OCI-LY3 (cell line): ENCODE results near the gene SLC1A5.

ENCODE experiments used
- H2AFZ ChIP-seq: fragments of 200-600, 300-600 bp; shearing (Covaris generic); 2 replicates; pipeline ENCODE4 v1.6.0; 2014; ENCODE audit warnings: antibody characterized with exemption, low read depth, low read length
- H3K27ac ChIP-seq: fragments of 200-600, 300-600 bp; sonication (generic); 2 replicates; pipeline ENCODE4 v1.5.1; 2014; ENCODE audit warnings: mild to moderate bottlenecking, low read length, moderate library complexity, mixed read lengths
- H3K27me3 ChIP-seq: fragments of 200-600, 300-600 bp; sonication (generic); 2 replicates; pipeline ENCODE4 v1.6.1; 2014; ENCODE audit warnings: low read depth, low read length, mixed read lengths
- H3K36me3 ChIP-seq: fragments of 200-600, 300-600 bp; sonication (generic); replicated peaks from 2 replicates; pipeline ENCODE3; 2014; ENCODE audit warnings: low read depth, low read length, mixed read lengths
- H3K4me1 ChIP-seq: fragments of 300-600, 200-600 bp; sonication (generic); 2 replicates; pipeline ENCODE4 v1.6.1; 2014; ENCODE audit warnings: low read length, mixed read lengths
- H3K4me2 ChIP-seq: fragments of 200-600, 300-600 bp; sonication (generic); 2 replicates; pipeline ENCODE4 v1.6.1; 2014; ENCODE audit warnings: low read length, mixed read lengths
- H3K4me3 ChIP-seq: fragments of 300-600, 200-600 bp; sonication (generic); 2 replicates; pipeline ENCODE4 v1.5.1; 2014; ENCODE audit warnings: antibody characterized with exemption, mild to moderate bottlenecking, low read length, moderate library complexity
- H3K79me2 ChIP-seq: fragments of 300-600, 200-600 bp; shearing (Covaris generic); 2 replicates; pipeline ENCODE4 v1.6.1; 2014; ENCODE audit warnings: mild to moderate bottlenecking, low read length, mixed read lengths
- H3K9ac ChIP-seq: fragments of 300-600, 200-600 bp; shearing (Covaris generic); 2 replicates; pipeline ENCODE4 v1.6.0; 2014; ENCODE audit warnings: mild to moderate bottlenecking, low read length, moderate library complexity
- H3K9me3 ChIP-seq: fragments of 200-600, 300-600 bp; shearing (Covaris generic); 2 replicates; pipeline ENCODE4 v1.6.1; 2014; ENCODE audit warnings: low read length, mixed read lengths; ENCODE audit not compliant: insufficient read depth
- H4K20me1 ChIP-seq: fragments of 200-600, 300-600 bp; sonication (generic); 2 replicates; pipeline ENCODE4 v1.6.1; 2016; ENCODE audit warnings: low read length, mixed read lengths; ENCODE audit not compliant: insufficient read depth
- EZH2phosphoT487 ChIP-seq: fragments of 200-600 bp; shearing (Covaris generic); IDR thresholded peaks from 2 replicates; pipeline ENCODE4 v1.6.1; 2018; ENCODE audit warnings: antibody characterized with exemption, mixed run types, low read depth
- TF ChIP-seq, protein P1 (sequence below): fragments of 200-600, 300-600 bp; sonication (generic); IDR thresholded peaks from 2 replicates; pipeline ENCODE4 v1.5.1; 2014; ENCODE audit warnings: antibody characterized with exemption, low read length, low read depth

The SLC1A5 gene

DNA sequence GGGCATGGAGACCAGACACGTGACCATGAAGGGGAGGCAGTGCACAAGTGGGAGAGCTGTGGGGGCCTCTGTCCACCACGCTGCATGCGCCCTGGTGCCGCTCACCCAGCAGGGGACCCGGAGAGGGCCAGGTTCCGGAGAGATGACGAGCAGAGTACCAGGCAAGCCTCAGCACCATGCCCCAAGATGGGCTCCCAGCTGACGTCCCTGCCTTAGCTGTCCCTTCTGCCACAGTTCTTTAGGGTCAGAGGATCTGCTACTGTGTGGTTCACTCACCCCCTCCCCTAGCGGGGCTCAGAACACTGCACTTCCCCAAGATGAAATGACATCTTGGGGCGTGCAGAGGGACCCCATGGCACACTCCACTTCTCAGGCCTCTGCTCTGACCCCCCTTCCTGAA, 61.8 kb downstream of the SLC1A5 start:
- Histone ChIP-seq H3K4me1 (no peaks in the 10 kb centered on the region), H3K9ac (no peak overlapping the region), H3K36me3 (peaks cover 83% of the 10 kb centered on the region), H3K9me3 (no peaks in the 10 kb centered on the region), H3K27ac (no peak overlapping the region), H3K79me2 (peaks cover 24% of the 10 kb centered on the region), H3K27me3 (no peaks in the 10 kb centered on the region), H2AFZ (no peak overlapping the region), H4K20me1 (peaks cover 38% of the 10 kb centered on the region), H3K4me2 (no peak overlapping the region), H3K4me3 (no peak overlapping the region)
- TF ChIP-seq EZH2phosphoT487: no peak
- TF ChIP-seq, protein P1, sequence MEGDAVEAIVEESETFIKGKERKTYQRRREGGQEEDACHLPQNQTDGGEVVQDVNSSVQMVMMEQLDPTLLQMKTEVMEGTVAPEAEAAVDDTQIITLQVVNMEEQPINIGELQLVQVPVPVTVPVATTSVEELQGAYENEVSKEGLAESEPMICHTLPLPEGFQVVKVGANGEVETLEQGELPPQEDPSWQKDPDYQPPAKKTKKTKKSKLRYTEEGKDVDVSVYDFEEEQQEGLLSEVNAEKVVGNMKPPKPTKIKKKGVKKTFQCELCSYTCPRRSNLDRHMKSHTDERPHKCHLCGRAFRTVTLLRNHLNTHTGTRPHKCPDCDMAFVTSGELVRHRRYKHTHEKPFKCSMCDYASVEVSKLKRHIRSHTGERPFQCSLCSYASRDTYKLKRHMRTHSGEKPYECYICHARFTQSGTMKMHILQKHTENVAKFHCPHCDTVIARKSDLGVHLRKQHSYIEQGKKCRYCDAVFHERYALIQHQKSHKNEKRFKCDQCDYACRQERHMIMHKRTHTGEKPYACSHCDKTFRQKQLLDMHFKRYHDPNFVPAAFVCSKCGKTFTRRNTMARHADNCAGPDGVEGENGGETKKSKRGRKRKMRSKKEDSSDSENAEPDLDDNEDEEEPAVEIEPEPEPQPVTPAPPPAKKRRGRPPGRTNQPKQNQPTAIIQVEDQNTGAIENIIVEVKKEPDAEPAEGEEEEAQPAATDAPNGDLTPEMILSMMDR: no peak

DNA sequence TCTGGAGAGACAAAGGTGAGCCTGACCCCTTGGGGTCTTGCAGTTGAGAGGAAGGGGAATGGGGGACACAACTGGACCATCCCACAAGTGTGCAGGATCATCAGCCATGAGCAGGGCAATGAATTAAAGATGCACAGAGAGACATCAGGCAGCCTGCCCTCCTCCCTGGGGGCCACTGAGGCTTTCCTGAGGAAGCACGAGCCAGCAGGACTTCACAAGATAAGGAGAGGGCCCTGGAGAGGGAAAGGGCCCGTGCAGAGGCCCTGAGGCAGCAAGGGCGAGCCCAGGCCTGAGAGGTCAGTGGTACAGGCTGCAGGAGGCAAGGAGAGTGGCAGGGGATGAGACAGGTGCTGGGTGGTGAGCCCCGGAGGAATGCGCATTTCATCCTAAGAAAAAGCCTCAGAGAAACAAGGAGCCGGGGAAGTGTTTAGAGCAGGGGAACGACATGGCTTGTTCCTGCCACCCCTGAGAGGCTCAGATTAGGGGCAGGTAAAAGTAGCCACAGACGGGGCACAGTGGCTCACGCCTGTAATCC, 62.5 kb downstream of the SLC1A5 start:
- no peak for TF ChIP-seq EZH2phosphoT487
- TF ChIP-seq, protein P1: no peak
- H3K79me2 ChIP-seq: peaks cover 20% of the 10 kb centered on the region
- H3K4me3 ChIP-seq: no peak overlapping the region
- H3K27ac ChIP-seq: no peak overlapping the region
- no peak overlapping the region for H3K4me2 ChIP-seq
- no peaks in the 10 kb centered on the region for H3K9me3 ChIP-seq
- no peak overlapping the region for H2AFZ ChIP-seq
- no peaks in the 10 kb centered on the region for H3K4me1 ChIP-seq
- peaks cover 81% of the 10 kb centered on the region for H3K36me3 ChIP-seq
- H3K27me3 ChIP-seq: no peaks in the 10 kb centered on the region
- no peak overlapping the region for H3K9ac ChIP-seq
- H4K20me1 ChIP-seq: peaks cover 33% of the 10 kb centered on the region

DNA sequence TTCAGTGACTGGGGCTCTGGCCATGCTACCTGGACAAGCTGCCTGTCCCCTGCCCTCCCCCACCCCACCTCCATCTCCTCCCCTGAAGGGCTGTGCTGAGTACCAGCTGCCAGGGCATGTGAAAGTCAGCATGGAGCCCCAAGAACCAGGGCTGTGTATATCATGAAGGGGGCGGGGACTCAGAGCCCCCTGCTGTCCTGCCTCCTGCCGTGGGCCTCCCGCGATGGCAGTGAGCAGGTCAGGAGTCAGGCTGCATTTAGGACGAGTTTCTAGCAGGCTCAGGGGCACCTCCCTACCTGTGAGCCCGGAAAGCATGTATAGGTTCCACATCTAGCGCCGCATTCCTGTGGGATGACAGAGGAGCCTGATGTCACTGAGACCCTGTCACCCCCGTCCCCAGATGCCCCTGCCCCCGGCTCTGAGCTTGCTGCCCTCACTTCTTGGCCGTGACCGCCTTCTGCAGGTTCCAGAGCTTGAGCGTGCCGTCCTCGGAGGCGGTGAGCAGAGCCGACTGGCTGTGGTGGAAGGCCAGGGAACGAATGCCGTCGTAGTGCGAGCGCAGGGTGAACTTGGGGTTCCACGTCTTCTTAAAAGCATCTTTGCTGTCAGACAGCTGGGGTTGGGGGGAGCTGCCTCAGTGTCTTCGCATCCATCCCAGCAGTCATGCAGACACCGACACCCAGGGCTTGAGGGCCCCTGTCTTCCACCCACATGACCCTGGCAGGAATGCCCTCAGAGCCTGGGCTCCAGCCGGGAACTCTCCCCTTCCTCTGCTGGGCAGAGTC, 63.2 kb downstream of the SLC1A5 start:
- H3K9me3 ChIP-seq: no peaks in the 10 kb centered on the region
- no peak overlapping the region for H3K9ac ChIP-seq
- peaks cover 78% of the 10 kb centered on the region for H3K36me3 ChIP-seq
- H3K27me3 ChIP-seq: no peaks in the 10 kb centered on the region
- H3K27ac ChIP-seq: no peak overlapping the region
- H3K79me2 ChIP-seq: peaks cover 20% of the 10 kb centered on the region
- no peak overlapping the region for H2AFZ ChIP-seq
- H3K4me1 ChIP-seq: peaks cover 4% of the 10 kb centered on the region
- peaks cover 26% of the 10 kb centered on the region for H4K20me1 ChIP-seq
- no peak overlapping the region for H3K4me2 ChIP-seq
- H3K4me3 ChIP-seq: no peak overlapping the region
- no peak for TF ChIP-seq EZH2phosphoT487
- TF ChIP-seq, protein P1: no peak
